H1 (cell line): Measurements from ENCODE around the gene RPS6KL1. TPM values are rescaled to one million over a fixed set of nuclear protein-coding genes. Genes with fewer than 3 reads are reported as not detected.

Source experiments
- CTCF ChIA-PET: fragments of 300-600 bp; sonication (Branson Sonifier 250); formaldehyde crosslinking; loops from one replicate; lab custom pipeline; 2021; ENCODE audit not compliant: partially characterized antibody; lab: Charles Lee
- POLR2A ChIA-PET: fragments of 300-600 bp; sonication (Branson Sonifier 250); formaldehyde crosslinking; loops from one replicate; lab custom pipeline; 2021; ENCODE audit warnings: inconsistent platforms; ENCODE audit not compliant: partially characterized antibody; lab: Charles Lee
- DNase-seq, 2 experiments: peaks; one replicate each; pipeline versions ENCODE4 v3.0.0 to v3.0.0-alpha.2; 2010 to 2022; ENCODE audit warnings: low spot score in 2 of 2, low read depth in 1 of 2, mixed read lengths in 1 of 2
- FAIRE-seq: peaks from 2 replicates; lab custom pipeline; 2011; peaks lifted over from hg19 to GRCh38; lab: Jason Lieb, UNC
- H2AFZ ChIP-seq: 2 replicates; pipeline ENCODE4 v1.8.1; 2012; ENCODE audit warnings: low read length, inconsistent platforms
- H2AK5ac ChIP-seq: 2 replicates; pipeline ENCODE4 v1.6.1; 2013; ENCODE audit warnings: low read depth, low read length
- H2BK120ac ChIP-seq: replicated peaks from 2 replicates; pipeline ENCODE3; 2013; ENCODE audit warnings: low read depth, low read length, inconsistent platforms
- H2BK12ac ChIP-seq: 2 replicates; pipeline ENCODE4 v1.6.1; 2013; ENCODE audit warnings: low read depth, low read length
- H2BK15ac ChIP-seq: 2 replicates; pipeline ENCODE4 v1.6.1; 2013; ENCODE audit warnings: low read length
- H2BK20ac ChIP-seq: 2 replicates; pipeline ENCODE4 v1.6.1; 2013; ENCODE audit warnings: low read length
- H2BK5ac ChIP-seq: 2 replicates; pipeline ENCODE4 v1.6.1; 2013; ENCODE audit warnings: low read depth, low read length
- H3K14ac ChIP-seq: 2 replicates; pipeline ENCODE4 v1.6.1; 2013; ENCODE audit warnings: inconsistent platforms; ENCODE audit not compliant: insufficient read length
- H3K18ac ChIP-seq: 2 replicates; pipeline ENCODE4 v1.6.1; 2013; ENCODE audit warnings: low read length; ENCODE audit errors: extremely low read depth
- H3K23ac ChIP-seq: 2 replicates; pipeline ENCODE4 v1.6.1; 2013; ENCODE audit warnings: inconsistent platforms; ENCODE audit not compliant: insufficient read length
- H3K23me2 ChIP-seq: 2 replicates; pipeline ENCODE4 v1.6.1; 2013; ENCODE audit warnings: low read depth, low read length
- H3K27ac ChIP-seq: 2 replicates; pipeline ENCODE4 v1.6.1; 2011; ENCODE audit warnings: low read depth, low read length, inconsistent platforms
- H3K27me3 ChIP-seq, 4 experiments: replicated peaks in 1 of 4; 1 replicate in 1 of 4; 2 replicates in 3 of 4; pipeline versions ENCODE4 v1.6.1 to v1.8.1; 2011 to 2013; ENCODE audit warnings: low read length in 3 of 4, mild to moderate bottlenecking in 3 of 4, inconsistent platforms in 2 of 4, mixed read lengths in 2 of 4, moderate library complexity in 1 of 4; ENCODE audit not compliant: control insufficient read depth in 3 of 4, insufficient read depth in 3 of 4; ENCODE audit errors: extremely low read depth in 1 of 4
- H3K36me3 ChIP-seq, 4 experiments: 2 replicates each; pipeline versions ENCODE4 v1.6.1 to v1.8.1; 2011 to 2013; ENCODE audit warnings: mild to moderate bottlenecking in 4 of 4, low read length in 3 of 4, moderate library complexity in 2 of 4, control low read depth in 1 of 4, inconsistent platforms in 1 of 4; ENCODE audit not compliant: insufficient read depth in 4 of 4, control insufficient read depth in 2 of 4
- H3K4ac ChIP-seq: replicated peaks from 2 replicates; pipeline ENCODE3; 2013; ENCODE audit warnings: low read length, low read depth, mixed read lengths, inconsistent platforms; ENCODE audit not compliant: insufficient read length
- H3K4me1 ChIP-seq, 4 experiments: replicated peaks in 1 of 4; 1 replicate in 1 of 4; 2 replicates in 3 of 4; pipeline versions ENCODE4 v1.6.1 to v1.8.1; 2011 to 2013; ENCODE audit warnings: low read length in 3 of 4, inconsistent platforms in 2 of 4, mixed read lengths in 1 of 4; ENCODE audit not compliant: insufficient read depth in 4 of 4, control insufficient read depth in 3 of 4
- H3K4me2 ChIP-seq, 2 experiments: 2 replicates each; pipeline versions ENCODE4 v1.6.1 to v1.8.1; 2011 to 2013; ENCODE audit warnings: low read depth in 2 of 2, low read length in 2 of 2, control low read depth in 1 of 2, inconsistent platforms in 1 of 2, mild to moderate bottlenecking in 1 of 2; ENCODE audit not compliant: insufficient read depth in 1 of 2
- H3K4me3 ChIP-seq, 4 experiments: fragments of 200-600, 300-600 bp in 1 of 4; sonication (generic), shearing (Covaris generic), sonication (Bioruptor Twin) in 1 of 4; 2 replicates each; pipeline versions ENCODE4 v1.5.1 to v1.8.1; 2011 to 2016; ENCODE audit warnings: low read length in 4 of 4, low read depth in 3 of 4, control low read depth in 2 of 4, inconsistent platforms in 2 of 4, mild to moderate bottlenecking in 2 of 4, mixed read lengths in 1 of 4, moderate library complexity in 1 of 4; ENCODE audit not compliant: insufficient read depth in 2 of 4; ENCODE audit errors: extremely low read depth in 1 of 4
- H3K56ac ChIP-seq: replicated peaks from 2 replicates; pipeline ENCODE3; 2013; ENCODE audit warnings: low read depth, mild to moderate bottlenecking, mixed read lengths, low read length, inconsistent platforms; ENCODE audit not compliant: insufficient read length
- H3K79me1 ChIP-seq: 2 replicates; pipeline ENCODE4 v1.6.1; 2013; ENCODE audit warnings: low read depth, low read length, control low read depth
- H3K79me2 ChIP-seq, 2 experiments: 2 replicates each; pipeline versions ENCODE4 v1.6.1 to v1.8.1; 2012 to 2013; ENCODE audit warnings: low read length in 2 of 2, mild to moderate bottlenecking in 2 of 2, inconsistent platforms in 1 of 2; ENCODE audit not compliant: insufficient read depth in 2 of 2, control insufficient read depth in 1 of 2
- H3K9ac ChIP-seq, 4 experiments: replicated peaks in 1 of 4; 1 replicate in 1 of 4; 2 replicates in 3 of 4; pipeline versions ENCODE4 v1.6.1 to v1.8.1; 2011 to 2013; ENCODE audit warnings: low read depth in 3 of 4, low read length in 3 of 4, control low read depth in 2 of 4, mild to moderate bottlenecking in 2 of 4, moderate library complexity in 2 of 4, inconsistent platforms in 1 of 4; ENCODE audit errors: extremely low read depth in 1 of 4
- H3K9me3 ChIP-seq, 2 experiments: 2 replicates each; pipeline versions ENCODE4 v1.6.1 to v1.8.1; 2012 to 2013; ENCODE audit warnings: mild to moderate bottlenecking in 2 of 2, moderate library complexity in 2 of 2, control low read depth in 1 of 2, inconsistent platforms in 1 of 2, low read depth in 1 of 2, low read length in 1 of 2, mixed read lengths in 1 of 2; ENCODE audit not compliant: insufficient read depth in 2 of 2
- H4K20me1 ChIP-seq, 2 experiments: replicated peaks in 1 of 2; 2 replicates each; pipeline versions ENCODE3 to v1.8.1; 2011 to 2013; ENCODE audit warnings: inconsistent platforms in 2 of 2, low read length in 2 of 2, mild to moderate bottlenecking in 1 of 2; ENCODE audit not compliant: insufficient read depth in 2 of 2, control insufficient read depth in 1 of 2
- H4K5ac ChIP-seq: 2 replicates; pipeline ENCODE4 v1.6.1; 2013; ENCODE audit warnings: low read length, low read depth, mixed read lengths, inconsistent platforms; ENCODE audit not compliant: insufficient read length
- H4K8ac ChIP-seq: 2 replicates; pipeline ENCODE4 v1.8.0; 2013; ENCODE audit warnings: mild to moderate bottlenecking, moderate library complexity, low read length, inconsistent platforms; ENCODE audit not compliant: insufficient read depth; ENCODE audit errors: extremely low read depth
- H4K91ac ChIP-seq: replicated peaks from 2 replicates; pipeline ENCODE3; 2013; ENCODE audit warnings: low read length, mixed read lengths, inconsistent platforms; ENCODE audit not compliant: insufficient read length
- ATF3 ChIP-seq: IDR thresholded peaks from 2 replicates; pipeline ENCODE4 v1.6.1; 2011; ENCODE audit warnings: low read depth, mild to moderate bottlenecking, low read length; ENCODE audit not compliant: insufficient read depth
- BACH1 ChIP-seq: IDR thresholded peaks from 2 replicates; pipeline ENCODE4 v1.6.1; 2012; ENCODE audit warnings: low read length, improper control_type of control experiment
- CREB1 ChIP-seq: IDR thresholded peaks from 2 replicates; pipeline ENCODE4 v1.6.1; 2012; ENCODE audit warnings: inconsistent platforms
- PHF8 ChIP-seq: fragments of 200-600 bp; sonication (generic); conservative IDR thresholded peaks from 2 replicates; pipeline ENCODE4 v1.7.1; 2012; ENCODE audit warnings: low read depth, mild to moderate bottlenecking, inconsistent platforms, low read length, moderate library complexity
- TAF7 ChIP-seq: optimal IDR thresholded peaks from 2 replicates; pipeline ENCODE3; 2011; ENCODE audit warnings: low read depth, mild to moderate bottlenecking, inconsistent platforms, low read length, moderate library complexity, borderline replicate concordance
- WGBS, 2 experiments: shearing (Covaris generic) in 1 of 2; methylation state at CpG; one replicate each; pipeline versions ENCODE4 v1.1.6 to v1.1.7; 2013 to 2015; ENCODE audit warnings: low lambda C conversion rate in 2 of 2, mixed read lengths in 2 of 2, inconsistent platforms in 1 of 2, low coverage in 1 of 2, missing lambda C conversion rate in 1 of 2; ENCODE audit not compliant: insufficient replicate concordance in 2 of 2, insufficient coverage in 1 of 2, insufficient read length in 1 of 2; ENCODE audit errors: extremely low coverage in 1 of 2, missing lambda C conversion rate in 1 of 2; 5-methylcytosine and 5-hydroxymethylcytosine counted together
- polyA plus RNA-seq, 7 experiments: library from polyadenylated mRNA; depleted of rRNA in 3 of 7; stranded (reverse) in 5 of 7; unstranded in 2 of 7; fragments of >200 nt in 5 of 7; fragments of 200-250 nt in 2 of 7; gene quantifications; 1 replicate in 5 of 7; 2 replicates in 1 of 7; 4 replicates in 1 of 7; pipeline versions ENCODE4 v1.2.1 to v1.2.3, GENCODE V29; 2011 to 2013; ENCODE audit warnings: missing spikeins in 2 of 7, mixed read lengths in 2 of 7
- total RNA-seq: library from RNA; stranded (reverse); fragmentation: NEBNext Ultra II Directional; extraction: Animal tissue kit (Norgen Biotek cat#: 25700); gene quantifications from 2 replicates; pipeline ENCODE4 v1.2.1, GENCODE V29; 2021

Gene RPS6KL1
- total and polyA plus RNA-seq, 2 of the 8 experiments (the other 6 are each of a cell fraction or from before 2014, with no cell fraction given), result 9.8 to 13.8 TPM

GRCh38 chr14:74953686-74954085 is 30.6 kb upstream of the RPS6KL1 start:
- H4K20me1 ChIP-seq, result no peaks in the 10 kb centered on the region
- H3K23me2 ChIP-seq, result peaks cover 11% of the 10 kb centered on the region
- H4K8ac ChIP-seq, result no peak overlapping the region
- H2BK5ac ChIP-seq, result peak overlapping the region; percentile 35; the same call in 1 of the 2 replicates
- DNase-seq (no peak), FAIRE-seq (no peak)
- ChIA-PET POLR2A (interaction anchor here (0.6 to 3.2 kb wide), 9 partner anchors 10 to 116 kb away, joined by 3 to 17 read pairs (median 3); partner anchors contain the start of gene ZC2HC1C), CTCF (interaction anchor here (0.6 to 5.3 kb wide), 10 partner anchors 8 to 135 kb away, joined by 3 to 37 read pairs (median 6); no protein-coding TSS in a partner anchor)
- H3K79me2 ChIP-seq, result no peaks in the 10 kb centered on the region
- H3K79me1 ChIP-seq, result no peaks in the 10 kb centered on the region
- H2AK5ac ChIP-seq, result 0 out of 2 replicates have a peak overlapping the region, but pooled peaks have one; percentile 39
- no peak overlapping the region for H3K9ac ChIP-seq
- peaks cover 2 to 30% (median 15%) of the 10 kb centered on the region in 4 experiments for H3K4me1 ChIP-seq
- no peak overlapping the region for H3K18ac ChIP-seq
- H3K27ac ChIP-seq, result no peak overlapping the region
- H3K27me3 ChIP-seq, result peaks cover 0 to 13% (median 12%) of the 10 kb centered on the region in 4 experiments; a peak in 5 of 7 replicates
- 89% methylated on average over 5 of the region's 5 CpGs; no CpG with 5 or more reads in 1 of the 2 experiments for WGBS, 2 experiments
- H2AFZ ChIP-seq, result no peak overlapping the region
- H3K23ac ChIP-seq, result no peak overlapping the region
- H3K36me3 ChIP-seq, result no peaks in the 10 kb centered on the region
- H2BK20ac ChIP-seq, result no peak overlapping the region
- TF ChIP-seq ATF3, result no peak
- TF ChIP-seq BACH1, result no peak
- TF ChIP-seq TAF7, result no peak
- TF ChIP-seq CREB1, result no peak
- TF ChIP-seq PHF8, result no peak
- no peak overlapping the region for H3K14ac ChIP-seq
- no peak overlapping the region for H3K4me2 ChIP-seq
- H3K4me3 ChIP-seq, result no peak overlapping the region
- no peak overlapping the region for H4K5ac ChIP-seq
- peak overlapping the region; percentile 34 for H4K91ac ChIP-seq
- no peak overlapping the region for H2BK120ac ChIP-seq
- H3K56ac ChIP-seq, result no peak overlapping the region
- no peaks in the 10 kb centered on the region for H3K9me3 ChIP-seq
- 0 out of 2 replicates have a peak overlapping the region, but pooled peaks have one; percentile 18 for H2BK15ac ChIP-seq
- no peak overlapping the region for H2BK12ac ChIP-seq
- peak overlapping the region; percentile 21 for H3K4ac ChIP-seq
